Right atrium auricular region (tissue), 2 donors: ENCODE results near the gene ELOB. TPM values are rescaled to one million over a fixed set of nuclear protein-coding genes. Genes with fewer than 3 reads are reported as not detected.

Experiments
- DNase-seq: peaks from one replicate; pipeline ENCODE4 v3.0.0-alpha.2; 2019; ENCODE audit warnings: low spot score
- H3K27ac ChIP-seq, 2 donors: fragments of 200-600 bp; sonication (generic); 1 replicate in 1 of 2; 2 replicates in 1 of 2; pipeline ENCODE4 v1.5.1; 2016 to 2019
- H3K27me3 ChIP-seq, 2 donors: fragments of 200-600 bp; sonication (generic); one replicate each; pipeline versions ENCODE4 v1.5.1 to v1.6.0; 2017 to 2019
- H3K36me3 ChIP-seq: fragments of 200-600 bp; sonication (generic); one replicate; pipeline ENCODE4 v1.5.1; 2016
- H3K4me1 ChIP-seq, 2 donors: fragments of 200-600 bp; sonication (generic); one replicate each; pipeline versions ENCODE4 v1.5.1 to v1.6.0; 2017 to 2019
- H3K4me3 ChIP-seq, 2 donors: fragments of 200-600 bp; sonication (generic); 1 replicate in 1 of 2; 2 replicates in 1 of 2; pipeline ENCODE4 v1.5.1; 2017 to 2019; ENCODE audit warnings: mild to moderate bottlenecking in 1 of 2, moderate library complexity in 1 of 2
- H3K9me3 ChIP-seq, 2 donors: fragments of 200-600 bp; sonication (generic); one replicate each; pipeline ENCODE4 v1.5.1; 2019
- CTCF ChIP-seq, 2 donors: fragments of 200-600 bp; sonication (generic); IDR thresholded peaks; one replicate each; pipeline ENCODE4 v1.5.1; 2019; ENCODE audit warnings: antibody characterized with exemption in 2 of 2
- total RNA-seq, 2 donors: library from RNA; depleted of rRNA; stranded (reverse); fragments of >200 nt; gene quantifications; one replicate each; pipeline ENCODE4 v1.1.0, GENCODE V29; 2016

ELOB gene
- total RNA-seq, 2 donors from 2014 or later, result 408 to 856 TPM

GRCh38 chr16:2740476-2740875 lies 36.6 kb downstream of the ELOB start:
- TF ChIP-seq CTCF (IDR thresholded peaks at IDR 0.05), result no peak
- H3K36me3 ChIP-seq, result no peaks in the 10 kb centered on the region

DNA sequence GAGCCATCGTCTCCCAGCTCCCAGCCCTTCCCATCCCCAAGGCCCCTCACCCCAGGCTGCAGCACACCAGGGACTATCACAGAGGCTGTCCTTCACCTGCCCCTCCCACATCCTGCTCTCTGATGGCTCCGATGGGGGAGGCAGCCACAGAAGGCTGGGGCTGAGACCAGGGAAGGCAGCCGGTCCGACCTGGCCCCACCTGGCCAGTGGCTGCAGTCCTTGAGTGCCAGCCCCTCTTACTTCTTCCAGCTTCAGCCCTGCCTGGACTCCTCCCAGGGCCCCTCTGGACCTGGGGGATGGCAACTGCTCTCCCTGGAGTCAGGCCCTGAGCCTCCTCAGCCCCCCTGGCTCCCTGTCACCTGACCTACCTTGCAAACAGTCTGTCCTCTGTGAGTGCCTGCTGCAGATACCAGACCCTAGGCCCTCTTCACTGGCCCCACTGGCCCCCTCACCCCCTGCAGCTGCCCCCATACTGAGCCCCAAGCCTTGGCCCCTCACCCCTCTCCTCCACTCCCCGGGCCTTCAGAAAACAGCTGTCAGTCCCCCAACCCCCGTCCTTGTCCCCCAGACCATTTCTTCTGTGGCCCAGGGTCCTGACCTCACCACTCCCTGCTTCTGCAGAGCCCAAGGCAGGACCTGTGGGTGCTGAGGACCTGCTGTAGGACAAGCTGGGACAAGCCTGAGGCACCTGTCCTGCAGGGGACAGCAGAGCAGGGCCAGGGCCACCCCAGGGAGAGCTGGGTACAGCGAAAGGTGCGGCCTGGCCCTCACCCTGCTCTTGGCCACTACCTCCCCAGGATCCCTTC lies 37.3 kb downstream of the ELOB start:
- H3K9me3 ChIP-seq, result no peaks in the 10 kb centered on the region
- H3K27ac ChIP-seq, result no peak overlapping the region
- H3K27me3 ChIP-seq, result no peaks in the 10 kb centered on the region
- H3K4me1 ChIP-seq, result no peaks in the 10 kb centered on the region
- H3K36me3 ChIP-seq, result no peaks in the 10 kb centered on the region
- no peak for DNase-seq
- no peak overlapping the region for H3K4me3 ChIP-seq
- no peak for TF ChIP-seq CTCF (IDR thresholded peaks at IDR 0.05)

More at GRCh38 chr16:2740476-2740875, 36.6 kb downstream of the ELOB start:
- Histone ChIP-seq H3K4me3 (no peak overlapping the region), H3K27me3 (no peaks in the 10 kb centered on the region), H3K9me3 (no peaks in the 10 kb centered on the region), H3K4me1 (no peaks in the 10 kb centered on the region), H3K27ac (no peak overlapping the region)
- DNase-seq, result no peak

DNA sequence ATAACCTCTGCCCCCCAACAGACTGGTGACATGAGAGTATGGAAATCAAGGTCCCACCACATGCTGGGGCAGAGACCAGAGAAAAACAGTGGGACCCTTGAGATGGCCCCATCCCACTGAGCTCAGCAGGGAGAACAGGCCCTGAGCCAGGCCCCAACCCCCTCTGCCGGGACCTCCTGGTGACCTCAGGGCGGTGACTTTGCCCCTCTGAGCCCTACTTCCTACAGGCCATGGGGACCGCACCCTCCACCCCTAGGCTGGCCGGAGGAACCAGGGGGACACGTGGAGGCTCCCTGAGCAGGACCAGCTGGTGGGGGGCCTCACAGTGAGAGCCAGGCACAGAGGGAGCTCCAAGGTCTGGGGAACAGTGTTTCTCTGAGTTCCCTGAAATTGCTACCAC lies 38.5 kb downstream of the ELOB start:
- no peak for DNase-seq
- H3K9me3 ChIP-seq, result no peaks in the 10 kb centered on the region
- H3K4me1 ChIP-seq, result no peaks in the 10 kb centered on the region
- H3K27me3 ChIP-seq, result no peaks in the 10 kb centered on the region
- H3K27ac ChIP-seq, result no peak overlapping the region
- H3K4me3 ChIP-seq, result no peak overlapping the region
- no peaks in the 10 kb centered on the region for H3K36me3 ChIP-seq
- TF ChIP-seq CTCF (IDR thresholded peaks at IDR 0.05), result no peak

DNA sequence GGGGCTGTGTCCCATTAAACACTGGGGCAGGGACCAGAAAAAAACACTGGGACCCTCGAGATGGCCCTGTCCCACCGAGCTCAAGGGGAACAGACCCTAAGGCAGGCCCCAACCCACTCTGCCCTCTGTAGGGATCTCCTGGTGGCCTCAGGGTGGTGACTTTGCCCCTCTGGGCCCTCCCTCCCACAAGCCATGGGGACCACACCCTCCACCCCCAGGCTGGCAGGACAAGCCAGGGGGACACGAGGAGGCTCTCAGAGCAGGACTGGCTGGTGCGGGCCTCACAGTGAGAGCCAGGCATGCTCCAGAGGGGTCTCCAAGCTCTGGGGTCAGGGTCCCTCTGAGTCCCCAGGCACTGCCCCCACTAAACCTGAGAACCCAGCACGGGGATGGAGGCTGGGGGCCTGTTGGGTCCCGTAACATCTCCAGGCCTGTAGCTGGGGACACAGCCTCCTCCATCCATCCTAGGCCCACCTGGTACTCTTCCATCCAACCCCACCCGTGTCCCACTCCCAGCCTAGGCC lies 39.1 kb downstream of the ELOB start:
- Histone ChIP-seq H3K27me3 (no peaks in the 10 kb centered on the region), H3K4me1 (no peaks in the 10 kb centered on the region), H3K27ac (no peak overlapping the region), H3K4me3 (no peak overlapping the region), H3K9me3 (no peaks in the 10 kb centered on the region), H3K36me3 (no peaks in the 10 kb centered on the region)
- no peak for DNase-seq
- TF ChIP-seq CTCF (IDR thresholded peaks at IDR 0.05), result no peak

DNA sequence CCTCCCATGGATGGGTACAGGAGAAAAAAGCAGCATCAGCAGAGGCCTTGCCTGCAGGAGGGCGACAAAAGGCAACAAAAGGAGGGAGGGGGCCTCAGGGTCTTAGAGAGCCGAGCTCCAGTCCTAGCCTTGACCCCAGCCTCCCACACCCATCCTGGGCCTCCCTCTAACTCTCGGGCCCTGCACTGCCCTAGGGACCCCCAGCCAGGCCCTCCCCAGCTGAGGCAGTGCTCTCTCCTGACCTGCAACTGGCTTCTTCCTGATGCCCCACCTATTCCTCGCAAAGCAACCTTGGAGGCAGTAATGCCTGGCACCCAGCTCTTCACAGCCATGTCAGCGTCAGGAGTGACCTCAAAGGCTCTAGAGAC lies 39.9 kb downstream of the ELOB start:
- Histone ChIP-seq H3K9me3 (no peaks in the 10 kb centered on the region), H3K4me1 (no peaks in the 10 kb centered on the region), H3K27me3 (no peaks in the 10 kb centered on the region), H3K4me3 (no peak overlapping the region), H3K27ac (no peak overlapping the region), H3K36me3 (no peaks in the 10 kb centered on the region)
- DNase-seq, result no peak
- TF ChIP-seq CTCF (IDR thresholded peaks at IDR 0.05), result no peak
